HUES64 (cell line): ENCODE results near the gene C20orf141.
"Not testable (repeated sequence)": the region's sequence is repeated elsewhere in the genome, so short reads cannot be mapped to it uniquely, and the experiment has no call there.

Source experiments
- H3K27ac ChIP-seq: 2 replicates; pipeline ENCODE4 v1.7.0; 2013; ENCODE audit warnings: low read depth, low read length, inconsistent platforms
- H3K27me3 ChIP-seq: 2 replicates; pipeline ENCODE4 v1.6.1; 2013; ENCODE audit warnings: mild to moderate bottlenecking, low read length; ENCODE audit not compliant: insufficient read depth
- H3K36me3 ChIP-seq: 2 replicates; pipeline ENCODE4 v1.6.1; 2013; ENCODE audit warnings: mild to moderate bottlenecking, low read length; ENCODE audit not compliant: insufficient read depth
- H3K4me1 ChIP-seq: 2 replicates; pipeline ENCODE4 v1.6.1; 2013; ENCODE audit warnings: mild to moderate bottlenecking, low read length, moderate library complexity; ENCODE audit not compliant: insufficient read depth
- H3K4me3 ChIP-seq: 2 replicates; pipeline ENCODE4 v1.5.1; 2013; ENCODE audit warnings: mild to moderate bottlenecking, low read length, moderate library complexity
- H3K9ac ChIP-seq: 2 replicates; pipeline ENCODE4 v1.6.1; 2013; ENCODE audit warnings: mild to moderate bottlenecking, low read depth, low read length
- H3K9me3 ChIP-seq: 2 replicates; pipeline ENCODE4 v1.6.1; 2013; ENCODE audit warnings: low read depth, low read length; ENCODE audit not compliant: insufficient read depth
- WGBS: fragments of 150-250, 120-280 bp; methylation state at CpG from one replicate; pipeline ENCODE4 v1.1.7; 2013; ENCODE audit warnings: missing lambda C conversion rate; 5-methylcytosine and 5-hydroxymethylcytosine counted together

Gene C20orf141

DNA sequence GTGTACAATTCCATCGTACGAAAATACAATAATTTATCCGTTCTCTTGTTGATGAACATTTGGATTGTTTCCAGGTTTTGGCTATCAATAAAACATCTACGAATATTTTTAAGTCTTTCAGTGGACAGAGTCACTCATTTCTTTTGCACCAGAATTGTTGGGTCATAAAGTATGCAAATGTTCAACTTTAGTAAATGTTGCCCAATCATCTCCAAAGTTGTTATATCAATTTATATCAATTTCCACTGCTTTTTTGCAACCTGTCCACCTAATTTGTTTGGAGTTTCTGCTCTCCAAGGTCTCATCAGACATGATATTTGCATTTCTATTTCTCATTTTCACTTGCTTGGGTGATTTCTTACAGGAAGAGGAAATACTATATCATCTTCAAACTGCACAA is 11.9 kb downstream of the C20orf141 start:
- Histone ChIP-seq H3K4me3 (no peak overlapping the region), H3K27me3 (peaks cover 41% of the 10 kb centered on the region), H3K9me3 (no peaks in the 10 kb centered on the region), H3K36me3 (no peaks in the 10 kb centered on the region), H3K4me1 (no peaks in the 10 kb centered on the region), H3K9ac (no peak overlapping the region), H3K27ac (no peak overlapping the region)
- WGBS, result 96% methylated on average over 4 of the region's 4 CpGs

DNA sequence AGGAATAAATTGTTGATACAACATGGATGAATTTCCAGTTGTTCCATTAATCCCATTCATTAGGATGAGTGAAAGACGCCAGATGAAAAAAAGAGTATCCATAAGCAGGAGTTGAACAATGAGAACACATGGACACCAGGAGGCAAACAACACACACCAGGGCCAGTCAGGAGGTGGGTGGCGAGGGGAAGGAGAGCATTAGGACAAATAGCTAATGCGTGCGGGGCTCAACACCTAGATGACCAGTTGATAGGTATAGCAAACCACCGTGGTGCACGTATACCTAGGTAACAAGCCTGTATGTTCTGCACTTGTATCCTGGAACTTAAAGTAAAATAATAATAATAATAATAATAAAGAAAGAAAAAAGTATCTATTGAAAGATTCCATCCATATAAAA is 14.6 kb downstream of the C20orf141 start:
- H3K4me3 ChIP-seq, result no peak overlapping the region
- no peaks in the 10 kb centered on the region for H3K4me1 ChIP-seq
- peaks cover 34% of the 10 kb centered on the region for H3K27me3 ChIP-seq
- WGBS, result 80% methylated on average over 6 of the region's 6 CpGs
- no peak overlapping the region for H3K9ac ChIP-seq
- H3K27ac ChIP-seq, result no peak overlapping the region
- H3K36me3 ChIP-seq, result no peaks in the 10 kb centered on the region
- H3K9me3 ChIP-seq, result no peaks in the 10 kb centered on the region

- H3K27me3 ChIP-seq, result peaks cover 27% of the 10 kb centered on the region
- 92% methylated on average over 5 of the region's 7 CpGs for WGBS
- H3K4me1 ChIP-seq, H3K9ac ChIP-seq, H3K27ac ChIP-seq, H3K4me3 ChIP-seq, H3K36me3 ChIP-seq, H3K9me3 ChIP-seq: not testable (repeated sequence)
Observed at GRCh38 chr20:2831206-2831605, 16.4 kb downstream of the C20orf141 start.

DNA sequence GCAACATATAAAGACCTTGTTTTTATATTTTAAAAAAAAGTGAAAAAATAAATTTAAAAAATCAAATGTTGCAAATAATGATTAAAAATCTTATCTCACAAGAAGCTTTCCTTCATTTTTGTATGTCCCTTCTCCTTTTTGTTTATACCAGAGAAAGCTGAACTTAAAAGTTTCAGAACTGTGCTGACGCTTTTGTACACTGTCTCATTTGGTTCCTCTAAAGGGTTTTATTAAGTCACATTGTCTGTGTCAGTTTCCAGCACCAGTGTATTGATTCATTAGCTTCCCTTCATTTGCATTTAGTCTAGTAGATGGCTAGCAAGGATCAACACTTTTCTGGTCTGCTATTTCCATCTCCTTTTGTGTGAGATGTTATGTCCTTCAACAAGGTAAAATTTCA is 19.0 kb downstream of the C20orf141 start:
- 88% methylated on average over 1 of the region's 1 CpG for WGBS
- Histone ChIP-seq H3K9ac (no peak overlapping the region), H3K9me3 (no peaks in the 10 kb centered on the region), H3K27me3 (peaks cover 7% of the 10 kb centered on the region; the same call in 1 of the 2 replicates), H3K36me3 (peaks cover 6% of the 10 kb centered on the region; the same call in 1 of the 2 replicates), H3K4me3 (no peak overlapping the region), H3K4me1 (no peaks in the 10 kb centered on the region), H3K27ac (no peak overlapping the region)

GRCh38 chr20:2834401-2835110 is 19.8 kb downstream of the C20orf141 start:
- 94% methylated on average over 13 of the region's 14 CpGs for WGBS
- Histone ChIP-seq H3K9me3 (no peaks in the 10 kb centered on the region), H3K9ac (no peak overlapping the region)

DNA sequence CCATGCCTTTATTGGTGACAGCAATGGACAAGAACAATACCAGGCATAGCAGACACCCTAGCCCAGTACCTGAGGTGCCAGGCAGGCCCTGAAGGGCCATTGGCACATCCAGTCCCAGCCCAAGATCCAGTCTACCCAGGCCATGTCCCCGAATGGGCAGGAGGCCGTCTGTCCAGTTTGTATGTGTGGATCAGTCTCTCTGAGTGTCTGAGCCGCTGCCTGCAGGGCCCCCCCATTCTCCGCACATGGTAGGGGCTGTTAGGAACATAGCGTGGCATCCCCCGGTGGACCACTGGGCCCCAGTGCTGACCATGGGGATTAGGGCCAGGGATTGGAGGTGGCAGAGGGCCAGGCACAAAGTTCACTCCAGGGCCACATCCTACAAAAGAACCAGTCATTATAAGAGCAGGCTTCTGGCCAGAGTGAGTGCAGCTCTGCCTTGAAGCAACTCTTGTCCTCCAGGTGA is 20.6 kb downstream of the C20orf141 start:
- Histone ChIP-seq H3K36me3 (peaks cover 6% of the 10 kb centered on the region; the same call in 1 of the 2 replicates), H3K27me3 (peaks cover 13% of the 10 kb centered on the region), H3K4me3 (no peak overlapping the region), H3K9me3 (no peaks in the 10 kb centered on the region), H3K4me1 (no peaks in the 10 kb centered on the region), H3K27ac (no peak overlapping the region), H3K9ac (no peak overlapping the region)
- 94% methylated on average over 6 of the region's 6 CpGs for WGBS

More at GRCh38 chr20:2834401-2835110, 19.8 kb downstream of the C20orf141 start:
- Histone ChIP-seq H3K36me3 (peaks cover 6% of the 10 kb centered on the region; the same call in 1 of the 2 replicates), H3K4me3 (no peak overlapping the region), H3K4me1 (no peaks in the 10 kb centered on the region), H3K27ac (no peak overlapping the region), H3K27me3 (peaks cover 5% of the 10 kb centered on the region)

DNA sequence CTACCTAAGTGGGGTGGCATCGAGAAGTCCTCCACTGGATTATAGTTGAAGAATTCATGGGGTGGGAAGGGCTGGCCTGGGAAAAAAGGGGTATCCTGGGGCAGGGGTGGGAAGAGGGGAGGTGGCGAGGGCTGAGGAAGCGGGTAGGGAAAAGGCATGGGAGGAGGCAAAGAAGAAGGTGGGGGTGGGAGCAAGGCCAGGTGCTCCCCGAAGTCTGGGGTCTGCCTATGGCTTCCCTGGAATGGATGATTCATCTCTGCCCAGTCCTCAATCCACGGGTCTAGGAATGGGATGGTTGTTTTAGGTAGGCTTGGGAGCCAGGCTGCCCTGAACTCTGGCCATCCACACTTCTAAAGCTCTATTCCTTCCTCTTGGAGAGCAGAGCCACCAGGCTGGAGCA is 21.2 kb downstream of the C20orf141 start:
- no peaks in the 10 kb centered on the region for H3K4me1 ChIP-seq
- H3K4me3 ChIP-seq, result no peak overlapping the region
- no peaks in the 10 kb centered on the region for H3K9me3 ChIP-seq
- H3K9ac ChIP-seq, result no peak overlapping the region
- H3K27me3 ChIP-seq, result peaks cover 14% of the 10 kb centered on the region
- H3K27ac ChIP-seq, result no peak overlapping the region
- H3K36me3 ChIP-seq, result peaks cover 6% of the 10 kb centered on the region; the same call in 1 of the 2 replicates
- WGBS, result 98% methylated on average over 5 of the region's 5 CpGs

DNA sequence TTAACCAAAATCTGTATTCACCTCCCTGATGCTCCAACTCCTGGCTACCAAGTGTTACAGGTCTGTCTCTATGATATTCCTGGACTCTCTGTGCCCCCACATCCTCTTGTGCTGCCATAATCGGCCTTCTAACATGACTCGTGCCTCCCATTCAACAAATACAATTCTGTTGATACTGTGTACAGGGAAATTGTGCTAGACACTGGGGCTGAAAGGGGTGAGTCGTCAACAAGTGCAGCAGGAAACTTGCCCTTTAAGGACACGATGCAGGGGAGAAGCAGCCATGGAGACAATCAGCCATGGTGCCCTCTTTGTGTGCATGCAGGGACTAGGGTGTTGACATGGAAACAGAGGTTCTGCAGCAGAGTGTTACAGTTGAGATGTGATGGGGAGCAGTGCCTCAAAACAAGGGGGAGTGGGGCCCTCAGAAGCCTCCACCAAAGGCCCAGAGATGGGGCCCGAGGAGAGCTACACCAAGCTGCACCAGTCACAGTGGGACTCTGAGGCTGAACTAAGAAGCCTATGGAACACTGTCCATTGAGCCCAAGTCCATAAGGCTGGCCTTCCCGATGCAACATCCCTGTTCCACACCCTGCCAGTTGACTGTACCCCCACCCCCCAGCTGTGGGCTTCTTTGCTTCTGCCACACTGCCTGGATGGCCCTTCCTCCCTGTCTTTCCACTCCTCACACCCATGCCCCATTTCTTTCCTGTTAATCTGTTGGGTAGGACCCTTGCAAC is 22.6 kb downstream of the C20orf141 start:
- Histone ChIP-seq H3K27ac (no peak overlapping the region), H3K9me3 (no peaks in the 10 kb centered on the region), H3K9ac (no peak overlapping the region), H3K36me3 (peaks cover 6% of the 10 kb centered on the region; the same call in 1 of the 2 replicates), H3K4me1 (peaks cover 3% of the 10 kb centered on the region; the same call in 1 of the 2 replicates), H3K4me3 (no peak overlapping the region), H3K27me3 (peaks cover 18% of the 10 kb centered on the region)
- WGBS, result 88% methylated on average over 6 of the region's 6 CpGs

DNA sequence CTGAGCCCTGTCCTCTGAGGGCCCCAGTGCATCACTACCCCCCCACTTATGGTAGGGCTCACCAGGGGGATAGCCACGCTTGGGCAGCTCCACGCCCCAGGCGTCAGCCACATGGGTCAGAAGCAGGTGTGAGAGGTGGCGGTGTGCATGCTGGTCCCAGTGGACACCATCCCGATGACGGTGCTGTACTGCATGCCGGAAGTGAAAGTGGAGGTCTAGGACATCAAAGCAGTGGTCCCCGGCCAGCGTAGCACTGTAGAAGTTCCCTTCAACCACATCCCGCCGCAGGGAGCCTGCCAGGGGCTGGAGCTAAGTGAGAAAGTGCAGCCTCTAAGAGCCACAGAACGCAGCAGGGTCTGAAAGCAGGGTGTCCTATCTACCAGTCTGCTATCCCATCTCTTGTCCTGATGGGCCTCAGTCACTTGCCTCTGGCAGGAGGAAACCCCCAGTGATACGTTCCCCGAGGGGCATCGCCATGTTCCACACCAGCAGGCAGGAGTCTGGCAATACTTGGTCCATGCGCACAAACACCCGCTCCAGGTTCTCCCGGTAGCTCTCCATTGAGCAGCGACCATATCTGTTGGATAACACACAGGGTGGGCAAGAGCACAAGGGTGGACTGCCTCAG is 23.5 kb downstream of the C20orf141 start:
- H3K9me3 ChIP-seq, result no peaks in the 10 kb centered on the region
- H3K4me3 ChIP-seq, result no peak overlapping the region
- no peak overlapping the region for H3K9ac ChIP-seq
- peaks cover 6% of the 10 kb centered on the region; the same call in 1 of the 2 replicates for H3K36me3 ChIP-seq
- H3K27ac ChIP-seq, result no peak overlapping the region
- peaks cover 3% of the 10 kb centered on the region; the same call in 1 of the 2 replicates for H3K4me1 ChIP-seq
- peaks cover 18% of the 10 kb centered on the region for H3K27me3 ChIP-seq
- WGBS, result 95% methylated on average over 19 of the region's 19 CpGs

DNA sequence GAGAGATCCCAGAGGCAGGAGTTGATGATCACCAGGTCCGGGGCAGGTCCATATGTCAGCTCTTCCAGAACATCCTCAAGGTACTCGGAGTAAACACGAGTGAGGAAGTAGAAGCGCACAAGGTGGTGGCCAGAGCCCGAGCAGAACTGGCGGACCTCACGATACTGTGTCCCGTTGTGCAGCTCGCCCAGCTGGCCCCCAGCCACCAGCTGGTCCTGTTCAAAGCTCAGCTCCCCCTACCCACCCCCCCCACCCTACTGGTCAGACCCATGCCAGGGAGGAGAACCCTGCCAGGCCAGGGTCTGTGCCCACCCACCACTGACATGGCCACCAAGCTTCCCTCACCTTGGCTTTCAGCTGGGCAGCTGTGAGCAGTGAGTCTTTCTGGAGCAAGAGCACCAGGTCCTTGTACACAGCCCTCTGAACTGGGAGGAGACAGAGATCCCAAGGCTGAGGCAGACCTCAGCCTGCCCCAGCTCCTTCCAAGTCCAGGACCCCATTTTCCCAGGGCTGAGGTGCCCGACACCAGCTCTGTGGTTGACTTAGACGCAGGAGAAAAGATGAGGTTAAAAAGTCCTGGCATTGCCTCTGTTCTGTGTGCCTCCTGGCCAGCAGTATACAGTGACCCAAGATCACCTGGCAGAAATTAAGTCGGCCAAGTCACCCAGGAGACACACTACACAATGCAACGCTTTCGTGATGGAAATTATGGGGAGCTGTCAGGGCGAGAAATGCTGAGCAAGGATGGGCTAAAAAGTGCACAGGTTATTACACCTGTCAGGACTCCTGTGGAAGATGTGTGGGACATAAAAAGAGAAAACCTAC is 24.3 kb downstream of the C20orf141 start:
- 95% methylated on average over 15 of the region's 15 CpGs for WGBS
- no peak overlapping the region for H3K9ac ChIP-seq
- H3K9me3 ChIP-seq, result no peaks in the 10 kb centered on the region
- H3K27me3 ChIP-seq, result peaks cover 18% of the 10 kb centered on the region
- H3K4me3 ChIP-seq, result no peak overlapping the region
- peaks cover 6% of the 10 kb centered on the region; the same call in 1 of the 2 replicates for H3K36me3 ChIP-seq
- peaks cover 3% of the 10 kb centered on the region; the same call in 1 of the 2 replicates for H3K4me1 ChIP-seq
- H3K27ac ChIP-seq, result no peak overlapping the region
